Natural killer cell (primary cell): ENCODE data around the gene WDR35. TPM values are rescaled to one million over a fixed set of nuclear protein-coding genes. Genes with fewer than 3 reads are reported as not detected.

Experiments
- ATAC-seq, 3 donors: fragments of 150-1000 bp in 2 of 3; fragments of 200-7000 bp in 1 of 3; cut with Tn5 transposase; 1 replicate in 1 of 3; 2 replicates in 2 of 3; pipeline ENCODE4 v1.10.0; 2021; ENCODE audit warnings: mild to moderate bottlenecking in 2 of 3, moderate library complexity in 2 of 3
- DNase-seq, 2 donors: peaks; one replicate each; pipeline versions ENCODE4 v3.0.0 to v3.0.0-alpha.2; 2013 to 2021; ENCODE audit warnings: mixed read lengths in 1 of 2
- H3K27ac ChIP-seq: one replicate; pipeline ENCODE4 v1.5.1; 2013; ENCODE audit warnings: mild to moderate bottlenecking, low read length
- H3K27me3 ChIP-seq: one replicate; pipeline ENCODE4 v1.6.1; 2013; ENCODE audit warnings: low read length; ENCODE audit not compliant: control insufficient read depth, insufficient read depth
- H3K36me3 ChIP-seq: one replicate; pipeline ENCODE4 v1.6.1; 2013; ENCODE audit warnings: low read length; ENCODE audit not compliant: control insufficient read depth, insufficient read depth
- H3K4me1 ChIP-seq: one replicate; pipeline ENCODE4 v1.6.1; 2013; ENCODE audit warnings: low read length; ENCODE audit not compliant: control insufficient read depth, insufficient read depth
- H3K4me3 ChIP-seq: one replicate; pipeline ENCODE4 v1.5.1; 2013; ENCODE audit warnings: low read length
- H3K9me3 ChIP-seq: one replicate; pipeline ENCODE4 v1.6.1; 2013; ENCODE audit warnings: low read length; ENCODE audit not compliant: control insufficient read depth, insufficient read depth
- H3K27ac Mint-ChIP-seq, 2 donors: one replicate each; pipeline ENCODE4 v1.8.0; 2022; ENCODE audit warnings: mild to moderate bottlenecking in 2 of 2, mixed read lengths in 2 of 2, moderate library complexity in 1 of 2
- H3K27me3 Mint-ChIP-seq, 2 donors: one replicate each; pipeline ENCODE4 v1.8.0; 2022; ENCODE audit warnings: low read depth in 2 of 2, mixed read lengths in 2 of 2
- H3K36me3 Mint-ChIP-seq: one replicate; pipeline ENCODE4 v1.8.0; 2022; ENCODE audit warnings: mixed read lengths
- H3K4me1 Mint-ChIP-seq, 2 donors: one replicate each; pipeline ENCODE4 v1.8.0; 2022; ENCODE audit warnings: mixed read lengths in 2 of 2
- H3K4me3 Mint-ChIP-seq: one replicate; pipeline ENCODE4 v1.8.0; 2022; ENCODE audit warnings: mild to moderate bottlenecking, moderate library complexity, mixed read lengths
- H3K9me3 Mint-ChIP-seq, 2 donors: one replicate each; pipeline ENCODE4 v1.8.0; 2022; ENCODE audit warnings: mixed read lengths in 2 of 2
- WGBS: methylation state at CpG from one replicate; pipeline ENCODE4 v1.1.7; 2013; ENCODE audit warnings: missing lambda C conversion rate; ENCODE audit not compliant: insufficient coverage; 5-methylcytosine and 5-hydroxymethylcytosine counted together
- intact Hi-C: fragments of 100-400 bp; cut with micrococcal nuclease; formaldehyde crosslinking; loops from one replicate; pipeline ENCODE4 v1.14.2; 2022
- total RNA-seq, 4 donors: library from RNA; stranded (reverse); fragments of 120-200 nt in 1 of 4; gene quantifications; one replicate each; pipeline versions ENCODE4 v1.2.3 to v1.2.4, GENCODE V29; 2013 to 2022
- TF ChIP-seq, protein P1 (sequence below): fragments of 200-600 bp; IDR thresholded peaks from one replicate; pipeline ENCODE4 v1.8.0; 2022; ENCODE audit warnings: antibody characterized with exemption

WDR35 gene
- total RNA-seq, 3 donors from 2014 or later (not counting 1 experiment from before 2014, with no cell fraction given), result 5.8 to 8.3 (median 7.7) TPM

GRCh38 chr2:19861813-19862212, 128.1 kb downstream of the WDR35 start:
- peaks cover 4 to 11% of the 10 kb centered on the region in 2 donors for H3K27me3 Mint-ChIP-seq
- H3K27ac Mint-ChIP-seq, result no peak overlapping the region
- Histone ChIP-seq H3K27ac (no peak overlapping the region), H3K9me3 (no peaks in the 10 kb centered on the region), H3K4me1 (peaks cover 7% of the 10 kb centered on the region), H3K4me3 (no peak overlapping the region), H3K27me3 (no peaks in the 10 kb centered on the region), H3K36me3 (no peaks in the 10 kb centered on the region)
- ATAC-seq, result no peak
- H3K36me3 Mint-ChIP-seq, result no peaks in the 10 kb centered on the region
- TF ChIP-seq, protein P1, sequence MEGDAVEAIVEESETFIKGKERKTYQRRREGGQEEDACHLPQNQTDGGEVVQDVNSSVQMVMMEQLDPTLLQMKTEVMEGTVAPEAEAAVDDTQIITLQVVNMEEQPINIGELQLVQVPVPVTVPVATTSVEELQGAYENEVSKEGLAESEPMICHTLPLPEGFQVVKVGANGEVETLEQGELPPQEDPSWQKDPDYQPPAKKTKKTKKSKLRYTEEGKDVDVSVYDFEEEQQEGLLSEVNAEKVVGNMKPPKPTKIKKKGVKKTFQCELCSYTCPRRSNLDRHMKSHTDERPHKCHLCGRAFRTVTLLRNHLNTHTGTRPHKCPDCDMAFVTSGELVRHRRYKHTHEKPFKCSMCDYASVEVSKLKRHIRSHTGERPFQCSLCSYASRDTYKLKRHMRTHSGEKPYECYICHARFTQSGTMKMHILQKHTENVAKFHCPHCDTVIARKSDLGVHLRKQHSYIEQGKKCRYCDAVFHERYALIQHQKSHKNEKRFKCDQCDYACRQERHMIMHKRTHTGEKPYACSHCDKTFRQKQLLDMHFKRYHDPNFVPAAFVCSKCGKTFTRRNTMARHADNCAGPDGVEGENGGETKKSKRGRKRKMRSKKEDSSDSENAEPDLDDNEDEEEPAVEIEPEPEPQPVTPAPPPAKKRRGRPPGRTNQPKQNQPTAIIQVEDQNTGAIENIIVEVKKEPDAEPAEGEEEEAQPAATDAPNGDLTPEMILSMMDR, result no peak
- DNase-seq, result no peak
- 48% methylated on average over 1 of the region's 1 CpG for WGBS
- H3K9me3 Mint-ChIP-seq, result no peaks in the 10 kb centered on the region
- no peak overlapping the region for H3K4me3 Mint-ChIP-seq
- H3K4me1 Mint-ChIP-seq, result no peaks in the 10 kb centered on the region
- intact Hi-C loops, result loop anchor here (5.0 kb wide), 2 partner anchors 515 to 1425 kb away; no protein-coding TSS in a partner anchor

Other genes starting within 250 kb of the WDR35 start
- 10 to 100 TPM; 30.4 to 45.3 (median 37.2) TPM for gene TTC32, start 88.1 kb downstream of the WDR35 start, total RNA-seq
- not detected for gene MATN3, start 22.6 kb upstream of the WDR35 start, total RNA-seq
- 10 to 100 TPM; 60.6 to 98.4 (median 75.0) TPM for gene LAPTM4A, start 61.5 kb upstream of the WDR35 start, total RNA-seq
- gene SDC1, start 235.0 kb upstream of the WDR35 start, total RNA-seq, result under 1 TPM in 1 of 3 donors, not detected in 2; 0.63 TPM